SJSA1 (cell line): ENCODE measurements around the gene ZNF346. TPM values are rescaled to one million over a fixed set of nuclear protein-coding genes. Genes with fewer than 3 reads are reported as not detected.

Experiments
- total RNA-seq: library from RNA; depleted of rRNA; stranded (reverse); fragments of >200 nt; shearing (Covaris generic); gene quantifications from 2 replicates; pipeline ENCODE4 v1.2.3, GENCODE V29; 2014; rRNA removed

Gene ZNF346
- total RNA-seq, 1 experiment from 2014 or later, result 25.2 TPM

Other genes starting within 250 kb of the ZNF346 start
- not detected in 2 replicates for gene UNC5A, start 212.1 kb upstream of the ZNF346 start, total RNA-seq
- gene HK3, start 123.3 kb upstream of the ZNF346 start, total RNA-seq, result not detected in 2 replicates
- 24.4 and 41.2 TPM in 2 replicates for gene UIMC1, start 15.9 kb upstream of the ZNF346 start, total RNA-seq
- 1.3 and 4.1 TPM in 2 replicates for gene FGFR4, start 64.2 kb downstream of the ZNF346 start, total RNA-seq
- 41.4 and 47.7 TPM in 2 replicates for gene NSD1, start 111.1 kb downstream of the ZNF346 start, total RNA-seq